PC-9 (cell line): ENCODE results near the gene GZF1. TPM values are rescaled to one million over a fixed set of nuclear protein-coding genes. Genes with fewer than 3 reads are reported as not detected.

Experiments
- BruUV-seq: library from RNA; stranded (reverse); fragments of 400-500 nt; replicated peaks from 2 replicates; lab custom pipeline; 2021; lab: Mats Ljungman, UMichigan
- CTCF ChIA-PET: fragments of 300-600 bp; sonication (Branson Sonifier 250); formaldehyde crosslinking; loops from one replicate; lab custom pipeline; 2022; ENCODE audit warnings: antibody characterized with exemption; lab: Charles Lee
- POLR2A ChIA-PET: fragments of 300-600 bp; sonication (Branson Sonifier 250); formaldehyde crosslinking; loops from one replicate; lab custom pipeline; 2022; ENCODE audit warnings: antibody characterized with exemption; ENCODE audit not compliant: unreplicated experiment; lab: Charles Lee
- DNase-seq, 2 experiments: peaks; one replicate each; pipeline versions ENCODE4 v3.0.0 to v3.0.0-alpha.2; 2015 to 2022; ENCODE audit warnings: mixed read lengths in 1 of 2
- H2AFZ ChIP-seq: fragments of 200-600 bp; sonication (generic); 2 replicates; pipeline ENCODE4 v1.8.1; 2017; ENCODE audit warnings: antibody characterized with exemption
- H3F3A ChIP-seq: fragments of 200-600 bp; sonication (generic); 2 replicates; pipeline ENCODE4 v1.8.1; 2017; ENCODE audit warnings: antibody characterized with exemption, mild to moderate bottlenecking, low read depth; ENCODE audit not compliant: insufficient read depth
- H3K27ac ChIP-seq: fragments of 200-600 bp; sonication (generic); 2 replicates; pipeline ENCODE4 v1.6.1; 2016; ENCODE audit warnings: mixed run types
- H3K27me3 ChIP-seq: fragments of 200-600 bp; sonication (generic); 2 replicates; pipeline ENCODE4 v1.6.1; 2016; ENCODE audit warnings: low read depth, mixed run types; ENCODE audit not compliant: insufficient read depth
- H3K36me3 ChIP-seq: fragments of 200-600 bp; sonication (generic); 2 replicates; pipeline ENCODE4 v1.6.1; 2016; ENCODE audit warnings: low read depth, mixed run types
- H3K4me1 ChIP-seq: fragments of 200-600 bp; sonication (generic); replicated peaks from 2 replicates; pipeline ENCODE4 v1.6.1; 2016; ENCODE audit warnings: mixed run types; ENCODE audit not compliant: insufficient read depth
- H3K4me2 ChIP-seq: fragments of 200-600 bp; sonication (generic); 2 replicates; pipeline ENCODE4 v1.6.1; 2017; ENCODE audit warnings: mixed run types
- H3K4me3 ChIP-seq: fragments of 200-600 bp; sonication (generic); 2 replicates; pipeline ENCODE4 v1.6.1; 2016; ENCODE audit warnings: mixed run types
- H3K79me2 ChIP-seq: fragments of 200-600 bp; sonication (generic); 2 replicates; pipeline ENCODE4 v1.6.1; 2017; ENCODE audit warnings: low read depth, mixed run types
- H3K9me2 ChIP-seq: fragments of 200-600 bp; sonication (generic); 2 replicates; pipeline ENCODE4 v1.8.1; 2017; ENCODE audit warnings: mild to moderate bottlenecking; ENCODE audit not compliant: insufficient read depth
- H3K9me3 ChIP-seq: fragments of 200-600 bp; sonication (generic); 2 replicates; pipeline ENCODE4 v1.8.1; 2016; ENCODE audit warnings: low read depth; ENCODE audit not compliant: insufficient read depth
- H4K20me1 ChIP-seq: fragments of 200-600 bp; sonication (generic); 2 replicates; pipeline ENCODE4 v1.8.1; 2017; ENCODE audit not compliant: insufficient read depth
- EZH2 ChIP-seq: fragments of 200-600 bp; sonication (generic); IDR thresholded peaks from 2 replicates; pipeline ENCODE4 v1.8.0; 2017; ENCODE audit warnings: antibody characterized with exemption, low read depth
- intact Hi-C: fragments of 100-400 bp; cut with micrococcal nuclease; formaldehyde crosslinking; loops from one replicate; pipeline ENCODE4 v1.10.0; 2022; ENCODE audit not compliant: unreplicated experiment
- total RNA-seq: library from RNA; stranded (reverse); gene quantifications from 2 replicates; pipeline ENCODE4 v1.2.3, GENCODE V29; 2021
- TF ChIP-seq, protein P1 (sequence below): fragments of 200-600 bp; sonication (generic); conservative IDR thresholded peaks from 2 replicates; pipeline ENCODE4 v1.6.1; 2017; ENCODE audit warnings: mixed run types, antibody characterized with exemption, mild to moderate bottlenecking, moderate library complexity

Gene GZF1
- total RNA-seq, 1 experiment from 2014 or later: 8.1 TPM

DNA sequence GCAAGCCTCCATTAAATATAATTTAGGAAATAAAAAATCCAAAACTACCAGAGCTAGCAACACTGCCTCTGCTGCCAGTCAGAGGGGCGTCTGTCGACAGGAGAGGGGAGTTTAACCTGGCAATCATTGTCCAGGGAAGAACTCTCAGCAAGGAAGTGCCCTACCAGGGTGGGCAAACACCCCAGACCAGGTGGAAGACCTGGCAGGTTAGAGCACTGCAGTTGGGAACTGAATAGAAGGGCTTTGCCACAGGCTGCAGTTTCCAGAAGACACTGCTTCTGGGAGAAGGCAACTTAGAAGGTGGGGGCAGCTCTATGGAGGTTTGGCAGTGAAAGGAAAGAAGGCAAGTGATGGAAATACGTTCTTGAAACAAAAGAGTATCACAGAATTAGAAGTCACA lies 47.8 kb downstream of the GZF1 start:
- DNase-seq: no peak
- Histone ChIP-seq H3K27ac (no peak overlapping the region), H3K4me1 (no peaks in the 10 kb centered on the region), H2AFZ (no peak overlapping the region), H3K36me3 (peaks cover 4% of the 10 kb centered on the region; the same call in 1 of the 2 replicates), H3K9me3 (no peaks in the 10 kb centered on the region), H3F3A (no peaks in the 10 kb centered on the region), H4K20me1 (peaks cover 20% of the 10 kb centered on the region), H3K4me3 (no peak overlapping the region), H3K79me2 (peaks cover 88% of the 10 kb centered on the region), H3K9me2 (no peaks in the 10 kb centered on the region), H3K27me3 (no peaks in the 10 kb centered on the region), H3K4me2 (no peak overlapping the region)
- BruUV-seq: no TSS peak
- TF ChIP-seq, protein P1, sequence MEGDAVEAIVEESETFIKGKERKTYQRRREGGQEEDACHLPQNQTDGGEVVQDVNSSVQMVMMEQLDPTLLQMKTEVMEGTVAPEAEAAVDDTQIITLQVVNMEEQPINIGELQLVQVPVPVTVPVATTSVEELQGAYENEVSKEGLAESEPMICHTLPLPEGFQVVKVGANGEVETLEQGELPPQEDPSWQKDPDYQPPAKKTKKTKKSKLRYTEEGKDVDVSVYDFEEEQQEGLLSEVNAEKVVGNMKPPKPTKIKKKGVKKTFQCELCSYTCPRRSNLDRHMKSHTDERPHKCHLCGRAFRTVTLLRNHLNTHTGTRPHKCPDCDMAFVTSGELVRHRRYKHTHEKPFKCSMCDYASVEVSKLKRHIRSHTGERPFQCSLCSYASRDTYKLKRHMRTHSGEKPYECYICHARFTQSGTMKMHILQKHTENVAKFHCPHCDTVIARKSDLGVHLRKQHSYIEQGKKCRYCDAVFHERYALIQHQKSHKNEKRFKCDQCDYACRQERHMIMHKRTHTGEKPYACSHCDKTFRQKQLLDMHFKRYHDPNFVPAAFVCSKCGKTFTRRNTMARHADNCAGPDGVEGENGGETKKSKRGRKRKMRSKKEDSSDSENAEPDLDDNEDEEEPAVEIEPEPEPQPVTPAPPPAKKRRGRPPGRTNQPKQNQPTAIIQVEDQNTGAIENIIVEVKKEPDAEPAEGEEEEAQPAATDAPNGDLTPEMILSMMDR: no peak
- no peak for TF ChIP-seq EZH2
- POLR2A ChIA-PET: interaction anchor here (0.5 kb wide), 1 partner anchor 12 kb away, joined by 7 read pairs; the partner anchor contains the start of gene NAPB
- CTCF ChIA-PET: no interaction called here
- intact Hi-C loops: no loop called here

DNA sequence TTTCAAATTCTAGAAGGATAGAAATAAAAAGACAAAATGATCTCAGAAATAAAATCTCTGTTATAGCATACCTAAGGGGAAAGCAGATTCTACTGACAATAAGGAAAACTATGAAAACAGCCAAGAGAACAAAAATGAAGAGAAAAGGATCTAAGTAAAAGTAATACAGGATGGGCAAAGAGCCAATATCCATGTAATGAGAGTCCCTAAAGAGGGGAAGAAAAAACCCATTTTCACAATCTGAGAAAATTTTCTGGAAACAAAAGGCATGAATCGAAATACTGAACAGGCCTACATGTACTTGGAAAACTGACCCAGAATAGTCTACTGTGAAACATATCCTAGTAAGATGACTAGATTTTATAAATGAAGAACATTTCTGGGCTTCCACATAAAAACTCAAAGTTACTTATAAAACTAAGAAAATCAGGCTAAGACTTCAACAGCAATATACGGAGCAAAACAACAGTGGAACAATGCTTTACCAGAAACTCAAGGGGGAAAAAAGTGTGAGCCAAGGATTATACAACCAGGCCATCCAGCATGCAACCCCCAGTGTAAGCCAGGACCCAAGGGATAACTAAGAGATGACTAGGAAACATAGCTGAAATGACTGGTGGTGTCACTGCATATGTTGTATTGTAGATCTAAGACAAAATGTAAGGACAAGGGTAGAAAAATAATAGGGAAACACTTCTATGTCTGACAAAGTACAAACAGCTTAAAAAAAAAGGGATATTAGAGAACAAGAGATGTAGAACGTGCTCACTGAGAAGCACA lies 49.1 kb downstream of the GZF1 start:
- H4K20me1 ChIP-seq: peaks cover 25% of the 10 kb centered on the region
- DNase-seq: no peak
- BruUV-seq: no TSS peak
- H3F3A ChIP-seq: no peaks in the 10 kb centered on the region
- H3K27me3 ChIP-seq: no peaks in the 10 kb centered on the region
- H3K9me3 ChIP-seq: no peaks in the 10 kb centered on the region
- peaks cover 95% of the 10 kb centered on the region for H3K79me2 ChIP-seq
- no peak overlapping the region for H2AFZ ChIP-seq
- H3K4me3 ChIP-seq: no peak overlapping the region
- H3K9me2 ChIP-seq: no peaks in the 10 kb centered on the region
- H3K4me2 ChIP-seq: no peak overlapping the region
- ChIA-PET CTCF (no interaction called here), POLR2A (no interaction called here)
- no peaks in the 10 kb centered on the region for H3K4me1 ChIP-seq
- H3K36me3 ChIP-seq: peaks cover 4% of the 10 kb centered on the region; the same call in 1 of the 2 replicates
- intact Hi-C loops: no loop called here
- H3K27ac ChIP-seq: no peak overlapping the region
- TF ChIP-seq, protein P1: no peak
- no peak for TF ChIP-seq EZH2

- Histone ChIP-seq H3K27ac (no peak overlapping the region), H3F3A (no peaks in the 10 kb centered on the region), H3K9me2 (no peaks in the 10 kb centered on the region), H3K4me3 (no peak overlapping the region), H3K79me2 (peaks cover 93% of the 10 kb centered on the region), H2AFZ (no peak overlapping the region), H3K27me3 (no peaks in the 10 kb centered on the region), H3K9me3 (no peaks in the 10 kb centered on the region), H3K4me1 (no peaks in the 10 kb centered on the region), H4K20me1 (peaks cover 29% of the 10 kb centered on the region), H3K4me2 (no peak overlapping the region), H3K36me3 (peaks cover 4% of the 10 kb centered on the region; the same call in 1 of the 2 replicates)
- ChIA-PET POLR2A (no interaction called here), CTCF (no interaction called here)
- DNase-seq: no peak
- no peak for TF ChIP-seq EZH2
- no TSS peak for BruUV-seq
- intact Hi-C loops: no loop called here
Measured at GRCh38 chr20:23412026-23412425, 50.0 kb downstream of the GZF1 start.
